Dedifferentiated amniotic fluid mesenchymal stem cell (primary cell): ENCODE measurements around the gene ROBO1.
A peak's percentile ranks its signal among the peaks of the same experiment; 100 is the strongest.
"Not testable (repeated sequence)": the region's sequence is repeated elsewhere in the genome, so short reads cannot be mapped to it uniquely, and the experiment has no call there.

Experiments
- DNase-seq: peaks from one replicate; pipeline ENCODE4 v3.0.0-alpha.2; 2016; ENCODE audit errors: extremely low spot score

ROBO1 gene

DNA sequence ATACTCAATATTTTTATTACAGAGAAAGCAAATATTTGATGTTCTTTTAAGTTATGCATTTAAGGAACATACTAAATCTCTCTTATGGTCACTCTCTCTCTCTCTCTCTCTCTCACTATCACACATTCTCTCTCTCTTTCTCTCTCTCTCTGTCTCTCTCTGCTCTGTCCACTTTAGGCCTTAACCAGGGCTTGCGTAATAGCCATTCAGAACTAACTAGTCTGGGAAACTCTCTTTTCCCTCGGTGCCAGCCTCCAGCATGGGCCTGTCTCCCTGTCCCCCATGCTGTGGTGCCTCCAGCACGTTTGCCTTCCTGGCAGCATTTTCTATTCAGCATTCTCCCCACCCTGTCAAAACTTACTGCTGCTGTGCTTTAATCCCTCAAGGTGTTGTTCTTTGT is 389.7 kb downstream of the ROBO1 start:
- DNase-seq = no peak

DNA sequence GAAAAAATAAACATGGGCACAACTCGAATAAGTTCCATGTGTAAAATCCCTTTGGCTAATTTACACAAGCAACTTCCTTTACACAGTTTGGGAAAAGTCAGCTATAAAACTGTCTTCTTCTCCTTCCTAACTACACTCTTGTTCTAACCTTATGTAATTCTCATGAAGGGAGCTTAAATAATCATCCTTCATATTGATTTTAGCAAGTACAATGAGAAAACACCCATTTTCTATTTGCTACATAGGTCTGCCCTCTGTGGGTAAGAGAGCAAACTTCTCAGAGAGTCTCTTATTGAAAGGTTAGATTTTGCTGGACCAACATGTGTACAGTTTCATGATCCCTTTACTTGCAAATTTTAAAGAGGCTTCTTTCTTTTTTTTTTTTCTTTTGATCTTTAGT is 398.5 kb downstream of the ROBO1 start:
- DNase-seq = peak; percentile 14

DNA sequence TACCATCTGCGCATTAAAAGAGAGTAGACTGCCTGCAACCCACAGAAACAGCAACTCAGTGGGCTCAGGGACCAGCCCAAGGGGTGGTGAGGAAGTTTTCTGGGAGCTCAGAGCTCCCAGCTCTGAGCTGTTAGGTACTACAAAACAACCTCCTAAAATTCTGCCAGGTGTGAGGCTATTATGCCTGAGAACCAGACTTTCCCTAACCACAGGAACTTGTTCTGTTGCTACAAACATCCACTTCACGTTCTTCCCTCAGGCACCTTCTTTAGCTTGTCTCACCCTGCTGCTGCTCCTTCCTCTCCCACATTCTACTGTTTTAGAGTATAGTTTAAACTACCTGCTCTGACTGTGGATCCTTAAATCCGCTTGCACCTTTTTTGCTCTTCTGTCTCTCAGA is 399.4 kb downstream of the ROBO1 start:
- DNase-seq = no peak

DNA sequence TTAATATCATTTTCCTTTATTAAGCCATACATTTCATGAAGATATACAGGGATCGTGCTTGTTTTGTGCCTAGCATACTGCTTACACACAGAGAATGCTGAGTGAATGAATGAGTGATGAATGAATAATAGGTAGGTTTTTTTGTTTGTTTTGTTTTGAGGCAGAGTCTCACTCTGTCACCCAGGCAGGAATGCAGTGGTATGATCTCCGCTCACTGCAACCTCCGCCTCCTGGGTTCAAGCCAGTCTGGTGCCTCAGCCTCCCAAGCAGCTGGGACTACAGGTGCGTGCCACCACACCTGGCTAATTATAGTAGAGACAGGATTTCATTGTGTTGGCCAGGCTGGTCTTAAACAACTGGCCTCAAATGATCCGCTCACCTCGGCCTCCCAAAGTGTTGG is 400.0 kb downstream of the ROBO1 start:
- DNase-seq = no peak

DNA sequence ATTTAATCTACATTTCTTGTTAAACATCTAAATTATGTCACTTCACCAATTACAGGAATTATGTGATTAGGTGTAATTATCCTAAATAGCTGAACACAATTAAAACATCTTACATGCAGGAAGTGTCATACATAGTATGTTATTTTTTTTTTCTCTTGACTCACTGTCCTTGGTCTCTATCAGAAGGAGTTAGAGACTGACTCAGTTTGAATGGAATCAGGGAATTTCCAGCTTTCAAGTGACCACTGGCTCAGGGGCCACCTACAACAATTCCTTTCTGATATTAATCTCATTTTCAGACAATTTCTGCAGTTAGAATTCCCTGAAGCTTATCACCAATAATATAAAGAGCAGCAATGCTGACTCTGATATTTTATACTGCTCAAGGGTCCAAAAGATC is 400.7 kb downstream of the ROBO1 start:
- peak; percentile 57 for DNase-seq

DNA sequence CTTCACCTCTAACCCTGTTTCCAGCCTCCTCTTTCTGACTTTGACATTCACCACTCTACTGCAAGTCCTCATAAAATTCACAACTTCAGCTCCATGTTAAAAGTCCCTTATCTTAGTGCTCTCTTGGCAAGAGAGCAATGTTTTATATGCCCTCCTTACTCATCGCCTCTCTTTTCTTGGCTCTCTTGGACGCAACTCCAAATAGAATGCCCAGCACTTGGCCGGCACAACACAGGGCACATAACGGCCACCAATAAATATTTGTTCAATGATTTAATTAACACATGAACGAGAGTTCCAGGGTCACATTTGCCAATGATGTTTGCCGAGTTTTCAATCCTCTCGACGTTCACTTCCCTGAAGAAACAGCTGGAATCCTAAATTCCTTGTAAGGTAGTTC is 401.4 kb downstream of the ROBO1 start:
- DNase-seq = no peak

DNA sequence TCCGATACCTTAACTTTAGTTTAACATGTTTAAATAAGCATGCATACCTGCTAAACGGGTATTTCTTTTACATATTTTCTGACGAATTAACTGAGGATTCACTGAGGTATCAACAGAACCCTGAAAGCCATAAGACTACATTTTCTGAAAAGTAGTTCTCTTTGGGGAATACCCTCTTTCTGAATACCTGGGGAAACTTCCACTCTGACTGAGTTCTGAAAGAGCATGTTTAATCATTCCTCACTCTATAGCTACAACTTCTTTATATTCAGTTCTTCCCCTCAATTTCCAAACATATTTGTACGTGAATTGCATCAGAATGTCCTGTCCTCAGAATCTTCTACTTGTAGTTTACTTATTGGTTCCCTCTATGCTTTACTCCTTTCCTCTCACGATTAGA is 403.0 kb downstream of the ROBO1 start:
- no peak for DNase-seq

DNA sequence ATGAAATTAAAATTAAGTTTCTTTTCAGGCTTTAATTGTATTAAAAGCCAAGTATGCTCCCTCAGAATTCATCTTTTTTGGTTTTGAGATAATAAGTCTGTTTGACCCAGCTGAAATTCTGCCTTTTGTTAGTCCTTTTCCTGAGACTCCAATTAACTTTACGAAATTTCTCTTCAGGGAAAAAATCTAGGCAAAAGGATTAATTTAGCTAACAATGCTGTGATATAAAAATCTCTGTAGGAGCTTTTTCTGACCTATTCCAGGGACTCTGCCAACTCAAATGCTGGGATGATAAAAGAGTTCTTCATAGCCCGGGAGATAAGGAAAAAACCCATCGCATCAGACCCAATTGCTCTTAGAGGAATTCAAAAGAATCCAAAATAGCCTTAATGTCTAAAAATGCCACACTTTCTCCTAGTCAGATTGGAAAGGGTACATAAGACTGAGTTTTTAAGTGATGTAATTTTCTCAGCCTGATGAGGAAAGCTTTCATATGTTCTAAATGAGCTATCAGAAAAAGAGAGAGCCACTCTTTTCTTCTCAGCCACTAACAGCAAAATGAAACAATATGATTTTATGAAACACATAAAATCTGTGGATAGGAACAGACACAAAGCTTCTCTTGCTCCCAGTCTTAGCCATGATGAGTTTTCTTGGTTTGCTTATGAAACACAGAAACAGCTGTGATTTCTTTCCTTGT is 405.1 kb downstream of the ROBO1 start:
- no peak for DNase-seq

DNA sequence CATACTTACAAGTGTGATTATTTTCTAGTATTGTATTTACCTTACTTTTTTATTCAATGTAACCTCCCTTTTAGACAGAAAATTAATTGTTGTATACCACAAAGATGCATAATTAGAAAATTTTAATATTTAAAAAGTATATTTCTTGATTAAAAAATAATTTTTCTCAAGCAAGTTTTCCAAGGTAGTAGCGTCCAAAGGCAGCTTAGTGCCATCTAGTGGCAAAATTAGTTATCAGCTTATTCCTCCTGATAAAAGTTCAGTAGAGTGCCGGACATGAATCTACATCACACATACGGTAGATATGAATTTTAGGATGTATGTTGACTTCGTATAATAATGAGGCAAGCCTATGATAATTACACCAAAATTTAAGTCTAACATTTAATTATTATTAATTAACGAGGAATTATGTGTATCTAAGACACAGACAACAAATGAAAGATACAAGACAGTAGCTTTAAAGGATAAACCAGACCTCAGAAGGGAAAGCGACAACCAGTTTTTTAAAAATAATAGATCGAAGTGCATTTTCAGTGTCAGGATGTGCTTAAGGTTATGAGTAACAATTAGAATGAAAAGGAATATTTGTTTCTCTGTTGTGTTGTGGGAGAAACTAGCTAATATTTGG is 405.9 kb downstream of the ROBO1 start:
- DNase-seq = peak; percentile 67

DNA sequence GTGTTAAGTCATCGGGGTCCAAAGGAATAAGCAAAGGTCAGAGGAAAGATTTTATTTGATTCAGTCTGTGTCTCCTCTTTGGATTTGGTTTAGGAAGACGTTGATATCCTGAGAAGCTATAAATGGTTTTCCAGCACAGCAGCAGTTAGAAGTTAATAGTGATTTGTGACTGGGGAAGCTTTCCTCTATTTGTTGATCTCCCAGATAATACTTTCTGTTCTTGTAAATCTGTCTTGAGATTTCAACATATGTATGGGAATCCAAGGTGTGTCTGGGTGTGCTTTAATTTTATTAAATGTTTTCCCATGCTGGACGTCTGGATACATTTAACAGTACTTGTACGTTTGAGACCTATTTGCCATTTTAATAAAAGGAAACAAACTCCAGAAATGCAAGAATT is 409.5 kb downstream of the ROBO1 start:
- DNase-seq = no peak

DNA sequence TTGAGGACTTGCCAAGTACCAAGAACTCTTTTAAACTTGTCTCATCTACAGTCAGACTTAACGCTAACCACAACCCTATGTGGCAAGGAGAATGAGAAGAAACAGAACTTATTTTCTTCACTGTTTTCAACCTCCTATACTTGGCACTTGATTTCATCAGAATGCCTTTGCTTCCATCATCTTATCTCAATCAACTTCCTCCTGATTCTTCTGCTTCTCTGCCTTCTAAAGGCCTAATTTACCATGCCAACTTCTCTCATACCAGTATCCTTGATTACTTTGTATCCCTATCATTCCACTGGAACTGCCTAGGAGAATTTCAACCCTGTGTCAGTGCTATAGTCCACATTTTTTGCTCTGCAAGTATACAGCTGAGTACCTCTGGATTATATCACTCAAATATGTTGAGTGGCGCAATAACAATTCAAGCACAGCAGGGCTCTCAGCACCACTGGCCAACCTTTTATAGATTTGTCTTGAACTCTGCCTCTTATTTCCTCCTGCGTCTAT is 413.6 kb downstream of the ROBO1 start:
- peak; percentile 25 for DNase-seq

DNA sequence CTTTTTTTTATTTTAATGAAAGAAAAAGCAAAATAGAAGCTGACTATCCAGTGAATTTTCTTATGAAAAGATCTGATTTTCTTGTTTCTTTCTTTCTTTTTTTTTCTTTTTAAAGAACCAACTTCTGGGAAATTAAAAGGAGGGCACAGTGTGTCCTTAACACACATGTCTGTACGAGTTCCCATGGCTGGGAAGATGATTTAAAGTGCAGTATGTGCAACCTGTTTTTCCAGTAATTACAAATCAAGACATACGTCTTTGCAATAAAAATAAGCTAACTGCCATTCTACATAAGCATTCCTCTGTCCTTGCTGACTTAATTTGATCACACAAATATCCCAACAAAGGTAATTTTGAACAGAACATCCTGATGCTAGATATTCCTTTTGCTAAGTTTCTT is 416.1 kb downstream of the ROBO1 start:
- no peak for DNase-seq

DNA sequence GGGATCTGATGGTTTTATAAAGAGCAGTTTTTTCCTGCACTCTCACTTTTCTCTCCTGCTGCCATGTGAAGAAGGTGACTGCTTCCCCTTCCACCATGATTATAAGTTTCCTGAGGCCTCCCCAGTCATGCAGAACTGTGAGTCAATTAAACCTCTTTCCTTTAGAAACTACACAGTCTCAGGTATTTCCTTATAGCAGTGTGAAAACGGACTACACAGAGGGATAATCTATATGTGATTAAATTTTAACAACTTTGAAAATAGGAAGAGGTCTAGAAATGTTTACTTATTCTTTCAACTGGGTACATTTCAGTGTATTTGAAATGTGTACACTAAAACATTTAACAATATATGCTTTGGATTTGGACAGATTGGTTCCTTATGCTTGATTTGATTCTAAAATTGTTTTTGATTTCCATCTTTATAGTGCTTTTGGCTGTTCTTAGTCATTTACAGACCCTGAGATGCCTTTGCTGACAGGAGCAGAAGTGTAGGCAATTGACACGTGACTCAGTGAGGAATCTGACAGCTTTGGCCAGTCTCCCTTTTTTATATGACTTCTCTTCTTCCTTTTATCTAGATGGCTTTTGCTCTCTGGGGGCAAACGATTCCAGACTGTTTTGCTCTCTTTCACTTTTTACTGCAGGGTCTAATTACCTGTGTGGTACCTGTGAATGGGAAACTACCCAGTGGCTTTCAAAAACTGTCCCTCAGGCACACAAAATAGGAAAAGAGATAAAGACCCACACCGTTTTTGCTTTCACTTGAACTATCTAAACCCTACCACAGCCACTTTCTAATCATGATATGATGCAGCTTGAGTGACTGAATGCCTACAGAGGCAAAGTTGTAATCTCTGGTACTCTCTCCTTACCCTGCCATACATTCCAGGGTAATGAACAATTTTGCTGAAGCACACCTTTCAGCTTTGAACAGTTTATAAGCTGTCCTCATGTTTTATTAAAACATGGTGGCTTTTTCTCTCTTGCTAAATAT is 422.6 kb downstream of the ROBO1 start:
- no peak for DNase-seq

DNA sequence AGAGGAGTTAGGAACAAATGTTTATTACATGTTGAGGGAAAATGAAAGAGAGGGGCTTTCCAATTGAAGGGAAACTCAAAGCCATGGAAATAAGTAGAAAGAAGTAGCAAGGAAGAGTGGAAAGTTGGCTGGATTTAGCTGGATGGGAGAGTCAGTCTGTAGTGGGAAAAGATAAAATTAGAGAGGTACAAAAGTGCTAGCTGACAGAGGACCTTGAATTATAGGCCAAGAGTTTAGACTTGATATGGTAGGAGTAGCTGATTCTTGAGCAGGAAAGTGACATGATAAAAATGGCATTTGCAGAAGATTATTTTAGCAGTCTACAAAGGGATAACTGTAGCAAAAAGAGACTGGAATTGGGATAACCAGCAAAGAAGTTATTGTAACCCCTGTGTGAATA is 425.8 kb downstream of the ROBO1 start:
- DNase-seq = no peak

DNA sequence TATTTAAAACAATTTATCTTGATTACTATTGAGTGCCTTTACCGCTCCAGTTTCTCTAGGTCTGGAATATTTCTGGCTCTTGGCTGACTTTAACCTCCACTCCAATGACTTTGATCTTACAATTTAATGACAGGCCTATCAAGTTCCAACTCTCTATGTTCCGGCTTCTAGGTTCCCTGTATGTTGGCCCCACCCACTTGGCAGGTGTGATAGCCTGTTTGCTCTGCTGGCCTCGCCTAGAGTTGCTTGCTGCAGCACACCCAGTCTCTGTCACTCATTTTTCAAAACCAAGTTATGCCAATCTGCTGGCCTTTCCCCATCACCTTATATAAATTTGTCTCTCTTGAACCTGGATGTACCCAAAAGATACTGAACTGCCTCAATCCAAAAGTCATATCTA is 428.0 kb downstream of the ROBO1 start:
- DNase-seq = no peak

DNA sequence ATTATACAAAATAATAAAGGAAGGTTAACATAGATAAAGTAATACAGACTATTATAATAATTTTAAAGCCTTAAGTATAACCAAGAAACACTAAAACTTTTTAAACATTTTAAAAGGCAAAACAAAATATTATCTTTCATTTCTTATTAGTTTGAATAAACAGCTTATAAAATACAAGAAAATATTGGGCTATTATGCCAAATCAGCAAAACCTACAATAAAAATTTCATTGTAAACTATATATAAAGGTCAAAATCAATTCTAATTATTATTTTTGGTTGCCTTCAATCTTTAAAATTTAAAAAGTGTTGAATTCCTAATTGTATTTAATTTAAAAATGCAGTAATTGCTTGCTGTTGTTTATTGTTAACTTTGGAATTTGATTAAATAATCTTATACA is 430.0 kb downstream of the ROBO1 start:
- no peak for DNase-seq

DNA sequence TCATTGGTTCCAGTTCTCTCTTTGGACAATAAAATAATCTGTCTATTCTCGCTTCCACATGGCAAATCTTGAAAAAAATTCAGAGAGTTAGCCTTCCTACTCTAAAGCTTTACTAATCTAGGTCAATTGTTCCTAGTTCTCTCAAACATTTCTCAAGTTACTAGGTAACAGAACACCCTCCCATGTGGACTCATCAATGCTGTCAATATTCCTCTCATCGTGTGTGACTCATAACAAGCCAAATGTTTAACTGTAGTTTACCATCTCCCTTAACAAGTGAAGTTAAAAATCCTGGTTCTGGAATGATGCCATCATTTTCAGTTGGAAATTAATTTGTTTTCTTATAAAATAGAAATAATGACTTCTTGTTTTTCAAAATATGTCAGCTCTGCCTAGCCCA is 438.6 kb downstream of the ROBO1 start:
- DNase-seq = no peak

DNA sequence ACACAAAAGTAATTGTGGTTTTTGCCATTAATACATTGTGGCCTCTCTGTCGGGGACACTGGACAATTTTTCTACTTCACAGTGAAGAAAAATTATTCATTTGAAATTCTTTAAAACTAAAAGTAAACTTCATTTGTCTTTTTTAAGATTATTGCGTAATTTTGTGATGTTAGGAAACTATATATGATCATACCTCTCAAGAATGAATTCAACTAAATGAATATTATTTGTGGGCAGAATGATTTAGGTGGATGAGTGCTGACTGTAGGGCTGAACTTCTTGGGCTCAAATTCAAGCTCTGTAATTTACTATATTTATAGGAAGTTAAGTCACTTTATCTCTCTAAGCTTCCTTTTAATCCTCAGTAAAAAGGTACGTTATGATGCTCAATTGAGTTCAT is 441.2 kb downstream of the ROBO1 start:
- peak; percentile 26 for DNase-seq

DNA sequence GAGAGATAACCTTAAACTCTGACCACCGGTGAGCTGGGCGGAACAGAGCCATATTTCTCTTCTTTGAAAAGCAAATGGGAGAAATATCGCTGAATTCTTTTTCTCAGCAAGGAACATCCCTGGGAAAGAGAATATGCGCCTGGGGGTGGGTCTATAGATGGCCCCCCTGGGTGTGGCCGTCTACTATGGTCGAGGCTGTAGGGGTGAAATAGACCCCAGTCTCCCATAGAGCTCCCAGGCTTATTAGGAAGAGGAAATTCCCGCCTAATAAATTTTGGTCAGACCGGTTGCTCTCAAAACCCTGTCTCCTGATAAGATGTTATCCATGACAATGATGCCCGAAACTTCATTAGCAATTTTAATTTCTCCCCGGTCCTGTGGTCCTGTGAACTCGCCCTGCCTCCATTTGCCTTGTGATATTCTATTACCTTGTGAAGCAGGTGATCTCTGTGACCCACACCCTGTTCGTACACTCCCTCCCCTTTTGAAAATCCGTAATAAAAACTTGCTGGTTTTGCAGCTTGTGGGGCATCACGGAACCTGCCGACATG is 441.9 kb downstream of the ROBO1 start:
- DNase-seq = not testable (repeated sequence)

DNA sequence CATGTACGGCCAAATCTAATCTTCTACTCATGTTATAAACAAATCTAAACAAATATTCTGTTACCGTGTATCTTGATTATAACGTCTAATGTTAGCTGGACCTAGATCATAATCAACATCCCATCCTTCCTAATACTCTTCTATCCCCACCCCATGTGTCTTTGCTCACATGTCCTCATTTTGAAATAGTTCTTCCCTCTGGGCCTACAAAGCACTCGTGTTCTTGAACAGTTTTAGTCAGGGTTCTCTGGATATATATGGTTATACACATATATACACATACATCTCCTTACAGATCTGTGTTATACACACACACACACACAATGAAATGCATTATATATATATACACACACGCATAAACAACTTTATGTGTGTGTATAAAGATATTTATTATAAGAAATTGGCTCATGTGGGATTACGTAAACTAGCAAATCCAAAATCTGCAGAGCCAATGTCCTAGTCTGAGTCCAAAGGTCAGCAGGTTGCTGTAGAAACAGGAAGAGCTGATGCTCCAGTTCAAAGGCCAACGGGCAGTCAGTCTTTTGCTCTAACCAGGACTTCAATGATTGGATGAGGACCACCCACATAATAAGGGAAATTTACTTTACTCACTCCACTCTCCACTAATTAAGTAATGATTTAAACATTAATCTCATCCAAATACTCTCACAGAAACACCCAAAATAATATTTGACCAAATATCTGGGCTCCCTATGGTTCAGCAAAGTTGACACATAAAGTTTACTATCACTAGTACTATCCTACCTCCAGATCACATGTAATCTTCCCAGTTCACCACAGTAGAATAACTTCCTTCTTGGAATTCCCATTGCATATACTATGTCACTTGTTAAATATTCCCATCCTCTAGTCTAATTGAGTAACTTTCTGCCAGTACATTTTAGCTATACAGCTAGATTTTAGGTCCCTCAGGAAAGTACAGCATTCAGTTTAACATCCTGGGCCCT is 450.0 kb downstream of the ROBO1 start:
- DNase-seq = no peak

DNA sequence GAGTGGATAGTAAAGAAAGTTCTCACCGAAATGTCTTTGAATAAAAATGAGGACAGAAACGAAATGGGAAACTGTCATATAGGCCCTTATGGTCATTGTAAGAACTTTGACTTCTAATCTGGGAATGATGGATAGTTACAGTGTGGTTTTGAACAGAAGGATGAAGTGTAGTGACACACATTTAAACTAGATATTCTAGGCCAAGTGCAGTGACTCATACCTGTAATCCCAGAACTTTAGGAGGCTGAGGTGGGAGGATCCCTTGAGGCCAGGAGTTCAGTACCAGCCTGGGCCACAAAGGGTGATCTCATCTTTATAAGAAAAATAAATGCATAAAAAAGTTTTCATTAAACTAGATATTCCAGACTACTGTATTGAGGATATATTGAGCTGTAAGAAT is 452.8 kb downstream of the ROBO1 start:
- no peak for DNase-seq
